Fibroblast of pulmonary artery (primary cell): ENCODE measurements around the gene PNMA8A.

ENCODE experiments used
- DNase-seq: peaks from one replicate; pipeline ENCODE4 v3.0.0-alpha.2; 2010; ENCODE audit warnings: low read depth
- H3K4me3 ChIP-seq: replicated peaks from 2 replicates; pipeline ENCODE4 v1.5.1; 2011; ENCODE audit warnings: low read depth, mild to moderate bottlenecking, control low read depth, low read length, moderate library complexity
- TF ChIP-seq, protein P1 (sequence below): IDR thresholded peaks from 2 replicates; pipeline ENCODE4 v1.5.1; 2011; ENCODE audit warnings: mild to moderate bottlenecking, control low read depth, low read length, inconsistent platforms; ENCODE audit errors: missing control alignments

PNMA8A gene

GRCh38 chr19:46453661-46454060, 17.7 kb downstream of the PNMA8A start:
- no peak for DNase-seq
- H3K4me3 ChIP-seq: no peak overlapping the region
- TF ChIP-seq, protein P1, sequence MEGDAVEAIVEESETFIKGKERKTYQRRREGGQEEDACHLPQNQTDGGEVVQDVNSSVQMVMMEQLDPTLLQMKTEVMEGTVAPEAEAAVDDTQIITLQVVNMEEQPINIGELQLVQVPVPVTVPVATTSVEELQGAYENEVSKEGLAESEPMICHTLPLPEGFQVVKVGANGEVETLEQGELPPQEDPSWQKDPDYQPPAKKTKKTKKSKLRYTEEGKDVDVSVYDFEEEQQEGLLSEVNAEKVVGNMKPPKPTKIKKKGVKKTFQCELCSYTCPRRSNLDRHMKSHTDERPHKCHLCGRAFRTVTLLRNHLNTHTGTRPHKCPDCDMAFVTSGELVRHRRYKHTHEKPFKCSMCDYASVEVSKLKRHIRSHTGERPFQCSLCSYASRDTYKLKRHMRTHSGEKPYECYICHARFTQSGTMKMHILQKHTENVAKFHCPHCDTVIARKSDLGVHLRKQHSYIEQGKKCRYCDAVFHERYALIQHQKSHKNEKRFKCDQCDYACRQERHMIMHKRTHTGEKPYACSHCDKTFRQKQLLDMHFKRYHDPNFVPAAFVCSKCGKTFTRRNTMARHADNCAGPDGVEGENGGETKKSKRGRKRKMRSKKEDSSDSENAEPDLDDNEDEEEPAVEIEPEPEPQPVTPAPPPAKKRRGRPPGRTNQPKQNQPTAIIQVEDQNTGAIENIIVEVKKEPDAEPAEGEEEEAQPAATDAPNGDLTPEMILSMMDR: no peak

GRCh38 chr19:46452186-46452585, 19.2 kb downstream of the PNMA8A start:
- DNase-seq: no peak
- TF ChIP-seq, protein P1: no peak
- no peak overlapping the region for H3K4me3 ChIP-seq

DNA sequence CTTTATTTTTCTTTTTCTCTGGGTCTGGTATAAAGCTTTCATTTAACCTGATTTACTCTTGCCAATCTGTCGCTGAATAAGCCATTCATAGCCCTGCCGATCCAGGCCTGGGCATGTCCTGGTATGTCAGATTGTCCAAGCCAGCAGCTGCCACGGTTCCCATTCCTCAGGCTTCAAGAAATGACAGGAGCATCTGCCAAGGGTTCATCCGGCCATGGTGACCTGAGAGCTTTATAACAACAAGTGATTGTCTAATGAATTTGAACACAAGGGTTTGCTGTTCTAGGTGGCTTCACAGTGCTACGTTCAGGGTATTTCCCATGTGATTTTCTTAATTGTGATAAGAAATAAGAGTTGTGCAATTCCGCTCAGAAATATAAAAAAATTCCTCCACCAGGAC, 20.0 kb downstream of the PNMA8A start:
- H3K4me3 ChIP-seq: no peak overlapping the region
- TF ChIP-seq, protein P1: no peak
- DNase-seq: no peak

- no peak for DNase-seq
- TF ChIP-seq, protein P1: no peak
- no peak overlapping the region for H3K4me3 ChIP-seq
Observed at GRCh38 chr19:46450737-46451136, 20.6 kb downstream of the PNMA8A start.

GRCh38 chr19:46449228-46449627, 22.1 kb downstream of the PNMA8A start:
- no peak for DNase-seq
- TF ChIP-seq, protein P1: no peak

GRCh38 chr19:46448601-46449000, 22.8 kb downstream of the PNMA8A start:
- DNase-seq: no peak
- no peak overlapping the region for H3K4me3 ChIP-seq
- TF ChIP-seq, protein P1: no peak

More at GRCh38 chr19:46449228-46449627, 22.1 kb downstream of the PNMA8A start:
- no peak overlapping the region for H3K4me3 ChIP-seq

- TF ChIP-seq, protein P1: no peak
- no peak for DNase-seq
- H3K4me3 ChIP-seq: no peak overlapping the region
Observed at GRCh38 chr19:46447824-46448223, 23.5 kb downstream of the PNMA8A start.
